Measurements from ENCODE around the gene MXD3. TPM values are rescaled to one million over a fixed set of nuclear protein-coding genes. Genes with fewer than 3 reads are reported as not detected.
"Not testable (repeated sequence)": the region's sequence is repeated elsewhere in the genome, so short reads cannot be mapped to it uniquely, and the experiment has no call there.

MXD3 gene
- total and polyA plus RNA-seq, 2 donors from 2014 or later, result 4.9 to 6.6 TPM

- no peak for FAIRE-seq
- Histone ChIP-seq H3K9me3 (ENCODE audit: control insufficient read depth in 2 of 3, insufficient read depth in 1 of 3, low read length in 3 of 3) (no peaks in the 10 kb centered on the region), H3K4me1 (ENCODE audit: control insufficient read depth in 2 of 3, insufficient read depth in 2 of 3, low read depth in 1 of 3, low read length in 3 of 3) (peaks cover 0 to 3% (median 0%) of the 10 kb centered on the region in 3 donors), H3K27me3 (ENCODE audit: control insufficient read depth, insufficient read depth, low read length) (no peaks in the 10 kb centered on the region), H3K4me3 (ENCODE audit: low read length in 3 of 3) (no peak overlapping the region), H3K36me3 (ENCODE audit: control insufficient read depth in 2 of 3, insufficient read depth in 3 of 3, low read length in 3 of 3) (peaks cover 4 to 17% (median 16%) of the 10 kb centered on the region in 3 donors), H3K9ac (ENCODE audit: low read length in 3 of 3) (no peak overlapping the region), H3K27ac (ENCODE audit: low read depth in 2 of 2, low read length in 2 of 2) (no peak overlapping the region)
- no peak for TF ChIP-seq CTCF (IDR thresholded peaks at IDR 0.05; ENCODE audit: borderline replicate concordance, extremely low read depth, insufficient read depth)
- DNase-seq, result no peak
- intact Hi-C loops (cut with DNase I), result no loop called here
These were observed 47.5 kb downstream of the MXD3 start for GRCh38 chr5:177264178-177264577.

- Histone ChIP-seq H3K9me3 (ENCODE audit: control insufficient read depth in 2 of 3, insufficient read depth in 1 of 3, low read length in 3 of 3) (no peaks in the 10 kb centered on the region), H3K4me1 (ENCODE audit: control insufficient read depth in 2 of 3, insufficient read depth in 2 of 3, low read depth in 1 of 3, low read length in 3 of 3) (no peaks in the 10 kb centered on the region), H3K9ac (ENCODE audit: low read length in 3 of 3) (no peak overlapping the region), H3K27ac (ENCODE audit: low read depth in 2 of 2, low read length in 2 of 2) (no peak overlapping the region), H3K36me3 (ENCODE audit: control insufficient read depth in 2 of 3, insufficient read depth in 3 of 3, low read length in 3 of 3) (peaks cover 5 to 14% (median 13%) of the 10 kb centered on the region in 3 donors), H3K27me3 (ENCODE audit: control insufficient read depth, insufficient read depth, low read length) (no peaks in the 10 kb centered on the region), H3K4me3 (ENCODE audit: low read length in 3 of 3) (no peak overlapping the region)
- FAIRE-seq (no peak), DNase-seq (no peak)
- intact Hi-C loops (cut with DNase I), result no loop called here
- no peak for TF ChIP-seq CTCF (IDR thresholded peaks at IDR 0.05; ENCODE audit: borderline replicate concordance, extremely low read depth, insufficient read depth)
These were observed 50.2 kb downstream of the MXD3 start for GRCh38 chr5:177261510-177261909.

GRCh38 chr5:177260961-177261360 lies 50.7 kb downstream of the MXD3 start:
- H3K27me3 ChIP-seq (ENCODE audit: control insufficient read depth, insufficient read depth, low read length), result no peaks in the 10 kb centered on the region
- TF ChIP-seq CTCF (IDR thresholded peaks at IDR 0.05; ENCODE audit: borderline replicate concordance, extremely low read depth, insufficient read depth), result no peak
- peaks cover 5 to 11% (median 8%) of the 10 kb centered on the region in 3 donors for H3K36me3 ChIP-seq (ENCODE audit: control insufficient read depth in 2 of 3, insufficient read depth in 3 of 3, low read length in 3 of 3)
- H3K4me1 ChIP-seq (ENCODE audit: control insufficient read depth in 2 of 3, insufficient read depth in 2 of 3, low read depth in 1 of 3, low read length in 3 of 3), result no peaks in the 10 kb centered on the region
- no peak overlapping the region for H3K4me3 ChIP-seq (ENCODE audit: low read length in 3 of 3)
- no peak overlapping the region for H3K27ac ChIP-seq (ENCODE audit: low read depth in 2 of 2, low read length in 2 of 2)
- H3K9ac ChIP-seq (ENCODE audit: low read length in 3 of 3), result no peak overlapping the region
- DNase-seq, result peak in 1 of 5 donors; percentile 8
- H3K9me3 ChIP-seq (ENCODE audit: control insufficient read depth in 2 of 3, insufficient read depth in 1 of 3, low read length in 3 of 3), result no peaks in the 10 kb centered on the region
- FAIRE-seq, result no peak
- intact Hi-C loops (cut with DNase I), result no loop called here

GRCh38 chr5:177258711-177259110 lies 53.0 kb downstream of the MXD3 start:
- H3K27me3 ChIP-seq (ENCODE audit: control insufficient read depth, insufficient read depth, low read length); H3K9me3 ChIP-seq (ENCODE audit: control insufficient read depth in 2 of 3, insufficient read depth in 1 of 3, low read length in 3 of 3); H3K36me3 ChIP-seq (ENCODE audit: control insufficient read depth in 2 of 3, insufficient read depth in 3 of 3, low read length in 3 of 3); H3K27ac ChIP-seq (ENCODE audit: low read depth in 2 of 2, low read length in 2 of 2); H3K4me1 ChIP-seq (ENCODE audit: control insufficient read depth in 2 of 3, insufficient read depth in 2 of 3, low read depth in 1 of 3, low read length in 3 of 3); H3K9ac ChIP-seq (ENCODE audit: low read length in 3 of 3); H3K4me3 ChIP-seq (ENCODE audit: low read length in 3 of 3); intact Hi-C loops (cut with DNase I); DNase-seq; FAIRE-seq: not testable (repeated sequence)

Other genes starting within 250 kb of the MXD3 start
- gene FGFR4, start 225.0 kb downstream of the MXD3 start, total RNA-seq, result 72.6 TPM
- 50.2 TPM for gene FGFR4, start 225.0 kb downstream of the MXD3 start, polyA plus RNA-seq (ENCODE audit: insufficient read depth, low read depth, low replicate concordance)
- gene NSD1, start 178.1 kb downstream of the MXD3 start, total RNA-seq, result 99.1 TPM
- 6.0 TPM for gene NSD1, start 178.1 kb downstream of the MXD3 start, polyA plus RNA-seq (ENCODE audit: insufficient read depth, low read depth, low replicate concordance)
- gene RAB24, start 8.2 kb downstream of the MXD3 start, total RNA-seq, result 25.0 TPM
- 77.6 TPM for gene RAB24, start 8.2 kb downstream of the MXD3 start, polyA plus RNA-seq (ENCODE audit: insufficient read depth, low read depth, low replicate concordance)
- 90.8 TPM for gene PRELID1, start 8.1 kb downstream of the MXD3 start, total RNA-seq
- gene PRELID1, start 8.1 kb downstream of the MXD3 start, polyA plus RNA-seq (ENCODE audit: insufficient read depth, low read depth, low replicate concordance), result 351 TPM
- gene LMAN2, start 39.8 kb upstream of the MXD3 start, total RNA-seq, result 137 TPM
- gene LMAN2, start 39.8 kb upstream of the MXD3 start, polyA plus RNA-seq (ENCODE audit: insufficient read depth, low read depth, low replicate concordance), result 190 TPM
- gene RGS14, start 46.0 kb upstream of the MXD3 start, total RNA-seq, result 28.4 TPM
- 56.3 TPM for gene RGS14, start 46.0 kb upstream of the MXD3 start, polyA plus RNA-seq (ENCODE audit: insufficient read depth, low read depth, low replicate concordance)
- 0.91 TPM for gene SLC34A1, start 72.5 kb upstream of the MXD3 start, total RNA-seq
- gene SLC34A1, start 72.5 kb upstream of the MXD3 start, polyA plus RNA-seq (ENCODE audit: insufficient read depth, low read depth, low replicate concordance), result 211 TPM
- gene PFN3, start 88.8 kb upstream of the MXD3 start, total RNA-seq, result not detected
- not detected for gene PFN3, start 88.8 kb upstream of the MXD3 start, polyA plus RNA-seq (ENCODE audit: insufficient read depth, low read depth, low replicate concordance)
- 4.2 TPM for gene F12, start 97.7 kb upstream of the MXD3 start, total RNA-seq
- gene F12, start 97.7 kb upstream of the MXD3 start, polyA plus RNA-seq (ENCODE audit: insufficient read depth, low read depth, low replicate concordance), result 3.1 TPM
- 37.8 TPM for gene GRK6, start 114.8 kb upstream of the MXD3 start, total RNA-seq
- 9.6 TPM for gene GRK6, start 114.8 kb upstream of the MXD3 start, polyA plus RNA-seq (ENCODE audit: insufficient read depth, low read depth, low replicate concordance)
- 5.5 TPM for gene PRR7, start 134.9 kb upstream of the MXD3 start, total RNA-seq
- gene PRR7, start 134.9 kb upstream of the MXD3 start, polyA plus RNA-seq (ENCODE audit: insufficient read depth, low read depth, low replicate concordance), result 1.6 TPM
- 64.2 TPM for gene DBN1, start 161.7 kb upstream of the MXD3 start, total RNA-seq
- gene DBN1, start 161.7 kb upstream of the MXD3 start, polyA plus RNA-seq (ENCODE audit: insufficient read depth, low read depth, low replicate concordance), result 56.5 TPM
- gene PDLIM7, start 185.7 kb upstream of the MXD3 start, total RNA-seq, result 89.7 TPM
- gene PDLIM7, start 185.7 kb upstream of the MXD3 start, polyA plus RNA-seq (ENCODE audit: insufficient read depth, low read depth, low replicate concordance), result 46.4 TPM
- gene DOK3, start 197.9 kb upstream of the MXD3 start, total RNA-seq, result 18.6 TPM
- 1.9 TPM for gene DOK3, start 197.9 kb upstream of the MXD3 start, polyA plus RNA-seq (ENCODE audit: insufficient read depth, low read depth, low replicate concordance)
- 86.7 TPM for gene DDX41, start 205.1 kb upstream of the MXD3 start, total RNA-seq
- 97.3 TPM for gene DDX41, start 205.1 kb upstream of the MXD3 start, polyA plus RNA-seq (ENCODE audit: insufficient read depth, low read depth, low replicate concordance)
- 77.8 TPM for gene FAM193B, start 242.7 kb upstream of the MXD3 start, total RNA-seq
- 61.0 TPM for gene FAM193B, start 242.7 kb upstream of the MXD3 start, polyA plus RNA-seq (ENCODE audit: insufficient read depth, low read depth, low replicate concordance)